H9 (cell line): ENCODE results near the gene FOXB1. TPM values are rescaled to one million over a fixed set of nuclear protein-coding genes. Genes with fewer than 3 reads are reported as not detected.
A peak's percentile ranks its signal among the peaks of the same experiment; 100 is the strongest.

Experiments
- DNase-seq: peaks from one replicate; pipeline ENCODE4 v3.0.0-alpha.2; 2017
- H2AFZ ChIP-seq: one replicate; pipeline ENCODE4 v1.6.1; 2013; ENCODE audit warnings: mild to moderate bottlenecking, low read length, control low read depth, moderate library complexity
- H2AK5ac ChIP-seq: 2 replicates; pipeline ENCODE4 v1.6.1; 2013; ENCODE audit warnings: low read length, control low read depth, mixed read lengths; ENCODE audit not compliant: insufficient read length
- H2BK120ac ChIP-seq: one replicate; pipeline ENCODE4 v1.6.1; 2013; ENCODE audit warnings: low read depth, mild to moderate bottlenecking, low read length, control low read depth, inconsistent platforms; ENCODE audit not compliant: poor library complexity, severe bottlenecking
- H2BK12ac ChIP-seq: 2 replicates; pipeline ENCODE4 v1.6.1; 2013; ENCODE audit warnings: low read length, control low read depth, mixed read lengths, low read depth; ENCODE audit not compliant: insufficient read length
- H2BK15ac ChIP-seq: 2 replicates; pipeline ENCODE4 v1.6.1; 2013; ENCODE audit warnings: low read depth, low read length, control low read depth
- H2BK20ac ChIP-seq: one replicate; pipeline ENCODE4 v1.6.1; 2013; ENCODE audit warnings: low read depth, mild to moderate bottlenecking, low read length, control low read depth, inconsistent platforms; ENCODE audit not compliant: poor library complexity, severe bottlenecking
- H2BK5ac ChIP-seq: 2 replicates; pipeline ENCODE4 v1.6.1; 2013; ENCODE audit warnings: low read length, control low read depth, mixed read lengths; ENCODE audit not compliant: insufficient read length
- H3K14ac ChIP-seq: 2 replicates; pipeline ENCODE4 v1.6.1; 2013; ENCODE audit warnings: low read length, control low read depth; ENCODE audit not compliant: insufficient read depth
- H3K18ac ChIP-seq: 2 replicates; pipeline ENCODE4 v1.6.1; 2013; ENCODE audit warnings: low read depth, mild to moderate bottlenecking, mixed read lengths, low read length, control low read depth; ENCODE audit not compliant: insufficient read length
- H3K23ac ChIP-seq: 2 replicates; pipeline ENCODE4 v1.6.1; 2013; ENCODE audit warnings: low read length, control low read depth, mixed read lengths, low read depth; ENCODE audit not compliant: insufficient read length
- H3K23me2 ChIP-seq: 2 replicates; pipeline ENCODE4 v1.6.1; 2013; ENCODE audit warnings: low read depth, mild to moderate bottlenecking, mixed read lengths, low read length, control low read depth; ENCODE audit not compliant: insufficient read length, poor library complexity, severe bottlenecking
- H3K27ac ChIP-seq: 2 replicates; pipeline ENCODE4 v1.5.1; 2013; ENCODE audit warnings: low read length, control low read depth, mixed read lengths, low read depth; ENCODE audit not compliant: insufficient read length
- H3K27me3 ChIP-seq: 2 replicates; pipeline ENCODE4 v1.6.1; 2013; ENCODE audit warnings: low read length, control low read depth, inconsistent platforms; ENCODE audit not compliant: insufficient read depth
- H3K4ac ChIP-seq: 2 replicates; pipeline ENCODE4 v1.6.1; 2013; ENCODE audit warnings: low read depth, mild to moderate bottlenecking, control low read depth, inconsistent platforms, low read length, moderate library complexity
- H3K4me1 ChIP-seq: 2 replicates; pipeline ENCODE4 v1.6.1; 2013; ENCODE audit warnings: low read length, control low read depth, inconsistent platforms; ENCODE audit not compliant: insufficient read depth
- H3K4me2 ChIP-seq: 2 replicates; pipeline ENCODE4 v1.6.1; 2013; ENCODE audit warnings: low read length, control low read depth, mixed read lengths; ENCODE audit not compliant: insufficient read length, insufficient read depth
- H3K56ac ChIP-seq: 2 replicates; pipeline ENCODE4 v1.6.1; 2013; ENCODE audit warnings: low read depth, mild to moderate bottlenecking, mixed read lengths, low read length, control low read depth; ENCODE audit not compliant: insufficient read length
- H3K79me1 ChIP-seq: 2 replicates; pipeline ENCODE4 v1.6.1; 2013; ENCODE audit warnings: low read depth, mild to moderate bottlenecking, moderate library complexity, low read length, control low read depth, inconsistent platforms; ENCODE audit not compliant: insufficient read depth, poor library complexity, severe bottlenecking
- H3K79me2 ChIP-seq: 2 replicates; pipeline ENCODE4 v1.6.1; 2013; ENCODE audit warnings: low read length, control low read depth, inconsistent platforms; ENCODE audit not compliant: insufficient read depth
- H3K9ac ChIP-seq: 2 replicates; pipeline ENCODE4 v1.6.1; 2013; ENCODE audit warnings: low read length, control low read depth, mixed read lengths; ENCODE audit not compliant: insufficient read length; ENCODE audit errors: extremely low read depth
- H3K9me3 ChIP-seq: one replicate; pipeline ENCODE4 v1.6.1; 2013; ENCODE audit warnings: low read depth, low read length, inconsistent platforms; ENCODE audit not compliant: control insufficient read depth
- H3T11ph ChIP-seq: one replicate; pipeline ENCODE4 v1.6.1; 2013; ENCODE audit warnings: mild to moderate bottlenecking, low read length, control low read depth, inconsistent platforms
- H4K20me1 ChIP-seq: one replicate; pipeline ENCODE4 v1.6.1; 2013; ENCODE audit not compliant: control insufficient read depth, insufficient read length, insufficient read depth
- H4K5ac ChIP-seq: 2 replicates; pipeline ENCODE4 v1.6.1; 2013; ENCODE audit warnings: low read depth, mild to moderate bottlenecking, mixed read lengths, low read length, control low read depth; ENCODE audit not compliant: insufficient read length
- H4K8ac ChIP-seq: replicated peaks from 2 replicates; pipeline ENCODE4 v1.6.1; 2013; ENCODE audit warnings: low read length, control low read depth, mixed read lengths, low read depth; ENCODE audit not compliant: insufficient read length
- H4K91ac ChIP-seq: 2 replicates; pipeline ENCODE4 v1.6.1; 2013; ENCODE audit warnings: low read depth, mild to moderate bottlenecking, moderate library complexity, mixed read lengths, low read length, control low read depth; ENCODE audit not compliant: insufficient read length
- H3K27ac Mint-ChIP-seq, 3 experiments: 2 replicates in 2 of 3; 3 replicates in 1 of 3; pipeline ENCODE4 v1.8.0; 2020 to 2021; ENCODE audit warnings: mixed read lengths in 3 of 3, mild to moderate bottlenecking in 1 of 3, moderate library complexity in 1 of 3
- H3K27me3 Mint-ChIP-seq: 2 replicates; pipeline ENCODE4 v1.8.0; 2021; ENCODE audit warnings: low read depth, mild to moderate bottlenecking, moderate library complexity, mixed read lengths
- H3K36me3 Mint-ChIP-seq, 3 experiments: 2 replicates in 2 of 3; 3 replicates in 1 of 3; pipeline ENCODE4 v1.8.0; 2020 to 2021; ENCODE audit warnings: low read depth in 3 of 3, mixed read lengths in 3 of 3; ENCODE audit not compliant: insufficient read depth in 1 of 3
- H3K4me1 Mint-ChIP-seq, 2 experiments: 2 replicates each; pipeline ENCODE4 v1.8.0; 2020; ENCODE audit warnings: mixed read lengths in 2 of 2
- H3K4me3 Mint-ChIP-seq, 2 experiments: 2 replicates in 1 of 2; 3 replicates in 1 of 2; pipeline ENCODE4 v1.8.0; 2020 to 2021; ENCODE audit warnings: mild to moderate bottlenecking in 2 of 2, mixed read lengths in 2 of 2, moderate library complexity in 1 of 2
- H3K9me3 Mint-ChIP-seq, 2 experiments: 2 replicates in 1 of 2; 3 replicates in 1 of 2; pipeline ENCODE4 v1.8.0; 2020; ENCODE audit warnings: mild to moderate bottlenecking in 2 of 2, mixed read lengths in 2 of 2, moderate library complexity in 1 of 2
- CTCF ChIP-seq: fragments of 200-600 bp; sonication (generic); conservative IDR thresholded peaks from 3 replicates; pipeline ENCODE4 v1.8.0; 2021; ENCODE audit warnings: antibody characterized with exemption, mild to moderate bottlenecking
- WGBS: extraction: QIAGEN DNeasy Blood & Tissue Kit; methylation state at CpG from one replicate; pipeline ENCODE4 v1.1.7; 2013; ENCODE audit warnings: missing lambda C conversion rate, low lambda C conversion rate, mixed read lengths; ENCODE audit not compliant: insufficient read length; ENCODE audit errors: extremely low coverage; 5-methylcytosine and 5-hydroxymethylcytosine counted together
- total RNA-seq: library from RNA; stranded (reverse); gene quantifications from 2 replicates; pipeline ENCODE4 v1.2.1, GENCODE V29; 2021

Gene FOXB1
- total RNA-seq, 1 experiment from 2014 or later = 3.5 TPM

- no peak for DNase-seq
- peaks cover 2 to 6% (median 2%) of the 10 kb centered on the region in 3 experiments; a peak in 5 of 7 replicates for H3K36me3 Mint-ChIP-seq
Observed at GRCh38 chr15:60044636-60045270, 40.6 kb downstream of the FOXB1 start.

More at GRCh38 chr15:60044636-60045270, 40.6 kb downstream of the FOXB1 start:
- Mint-ChIP-seq H3K9me3 (peaks cover 1 to 2% of the 10 kb centered on the region in 2 experiments; a peak in 4 of 5 replicates), H3K27me3 (no peaks in the 10 kb centered on the region; the same call in 1 of the 2 replicates), H3K4me3 (peak overlapping the region in 1 of 2 experiments; percentile 13; a peak in 1 of 5 replicates), H3K4me1 (peaks cover 40 to 45% of the 10 kb centered on the region in 2 experiments), H3K27ac (peak overlapping the region; percentile 27 to 42 (median 36); a peak in 4 of 7 replicates)
- no peaks in the 10 kb centered on the region for H3K23me2 ChIP-seq
- H4K91ac ChIP-seq = no peak overlapping the region
- no peak overlapping the region for H3K18ac ChIP-seq
- no peak overlapping the region for H3K23ac ChIP-seq
- no peak overlapping the region for H3K4ac ChIP-seq
- no peaks in the 10 kb centered on the region for H3K79me1 ChIP-seq
- WGBS = no CpG with 5 or more reads among the region's 5 CpGs
- H4K5ac ChIP-seq = no peak overlapping the region
- no peak overlapping the region for H3K14ac ChIP-seq
- H3K27me3 ChIP-seq = no peaks in the 10 kb centered on the region
- peaks cover 2% of the 10 kb centered on the region for H3K4me1 ChIP-seq
- no peak overlapping the region for H3K27ac ChIP-seq
- TF ChIP-seq CTCF = no peak
- no peaks in the 10 kb centered on the region for H3K79me2 ChIP-seq
- H4K20me1 ChIP-seq = no peaks in the 10 kb centered on the region
- H2BK12ac ChIP-seq = no peak overlapping the region
- no peak overlapping the region for H2AFZ ChIP-seq
- no peak overlapping the region for H2BK15ac ChIP-seq
- H2BK120ac ChIP-seq = no peak overlapping the region
- H3T11ph ChIP-seq = no peak overlapping the region
- H2BK20ac ChIP-seq = no peak overlapping the region
- no peaks in the 10 kb centered on the region for H3K9me3 ChIP-seq
- H2BK5ac ChIP-seq = no peak overlapping the region
- no peak overlapping the region for H3K56ac ChIP-seq
- H2AK5ac ChIP-seq = no peak overlapping the region
- no peak overlapping the region for H4K8ac ChIP-seq
- H3K9ac ChIP-seq = no peak overlapping the region
- H3K4me2 ChIP-seq = no peak overlapping the region
